HEK293 (cell line): Measurements from ENCODE around the gene PRSS33.

Experiments used
- CTCF ChIA-PET: fragments of 350-600 bp; formaldehyde crosslinking; extraction: SDS; loops from one replicate; lab custom pipeline; 2021; ENCODE audit warnings: antibody characterized with exemption; lab: Yijun Ruan, JAX
- POLR2A ChIA-PET: fragments of 300-600 bp; formaldehyde crosslinking; extraction: SDS; loops from one replicate; lab custom pipeline; 2020; ENCODE audit warnings: antibody characterized with exemption, inconsistent platforms; lab: Yijun Ruan, JAX
- H3K27ac ChIP-seq: fragments of 200-500 bp; sonication (Bioruptor generic); 2 replicates; pipeline ENCODE4 v1.5.1; 2014; ENCODE audit warnings: low read depth, low read length, control low read depth, inconsistent platforms; ENCODE audit errors: extremely low read depth
- H3K36me3 ChIP-seq, 2 experiments: fragments of 200-500 bp in 1 of 2; sonication (Bioruptor generic) in 1 of 2; 1 replicate in 1 of 2; 2 replicates in 1 of 2; pipeline ENCODE4 v1.5.1; 2014 to 2017; ENCODE audit warnings: inconsistent platforms in 2 of 2, low read length in 2 of 2; ENCODE audit not compliant: control insufficient read depth in 2 of 2, insufficient read depth in 1 of 2
- H3K4me1 ChIP-seq: fragments of 200-500 bp; sonication (Bioruptor generic); 2 replicates; pipeline ENCODE4 v1.5.1; 2014; ENCODE audit warnings: mild to moderate bottlenecking, low read length, inconsistent platforms; ENCODE audit not compliant: control insufficient read depth, insufficient read depth
- H3K4me3 ChIP-seq: 2 replicates; pipeline ENCODE4 v1.5.1; 2011; ENCODE audit warnings: low read depth, mild to moderate bottlenecking, control low read depth, low read length, moderate library complexity
- H3K9me3 ChIP-seq: fragments of 200-500 bp; sonication (Bioruptor generic); 2 replicates; pipeline ENCODE4 v1.5.1; 2014; ENCODE audit warnings: low read depth, low read length, inconsistent platforms; ENCODE audit not compliant: control insufficient read depth, insufficient read depth
- GLIS1 ChIP-seq: fragments of 450-650 bp; formaldehyde crosslinking; IDR thresholded peaks from 2 replicates; pipeline ENCODE4 v1.5.1; 2016; ENCODE audit warnings: missing biosample characterization, missing genetic modification characterization
- HIC1 ChIP-seq: fragments of 450-650 bp; formaldehyde crosslinking; IDR thresholded peaks from 2 replicates; pipeline ENCODE4 v1.5.1; 2016; ENCODE audit warnings: missing biosample characterization, missing genetic modification characterization
- KLF1 ChIP-seq: fragments of 450-650 bp; formaldehyde crosslinking; IDR thresholded peaks from 2 replicates; pipeline ENCODE4 v1.5.1; 2016; ENCODE audit warnings: missing biosample characterization, missing genetic modification characterization
- OVOL3 ChIP-seq: fragments of 450-650 bp; formaldehyde crosslinking; IDR thresholded peaks from 2 replicates; pipeline ENCODE4 v1.5.1; 2016; ENCODE audit warnings: missing biosample characterization, missing genetic modification characterization
- PATZ1 ChIP-seq: fragments of 450-650 bp; formaldehyde crosslinking; IDR thresholded peaks from 2 replicates; pipeline ENCODE4 v1.5.1; 2016; ENCODE audit warnings: missing biosample characterization, missing genetic modification characterization
- PRDM4 ChIP-seq: fragments of 450-650 bp; formaldehyde crosslinking; IDR thresholded peaks from 2 replicates; pipeline ENCODE4 v1.5.1; 2017; ENCODE audit warnings: missing biosample characterization, missing genetic modification characterization
- REPIN1 ChIP-seq: fragments of 450-650 bp; formaldehyde crosslinking; IDR thresholded peaks from 2 replicates; pipeline ENCODE4 v1.5.1; 2017; ENCODE audit warnings: missing biosample characterization, missing genetic modification characterization, low read depth
- TRIM28 ChIP-seq: IDR thresholded peaks from 2 replicates; pipeline ENCODE4 v1.6.1; 2011; ENCODE audit warnings: low read length, control low read depth, borderline replicate concordance
- ZBTB17 ChIP-seq: fragments of 450-650 bp; formaldehyde crosslinking; IDR thresholded peaks from 2 replicates; pipeline ENCODE4 v1.5.1; 2016; ENCODE audit warnings: missing biosample characterization, missing genetic modification characterization
- ZEB2 ChIP-seq: fragments of 450-650 bp; formaldehyde crosslinking; IDR thresholded peaks from 2 replicates; pipeline ENCODE4 v1.5.1; 2016; ENCODE audit warnings: missing biosample characterization, missing genetic modification characterization
- ZNF112 ChIP-seq: fragments of 450-650 bp; formaldehyde crosslinking; IDR thresholded peaks from 2 replicates; pipeline ENCODE4 v1.5.0; 2017; ENCODE audit warnings: missing biosample characterization, missing genetic modification characterization
- ZNF157 ChIP-seq: fragments of 450-650 bp; formaldehyde crosslinking; IDR thresholded peaks from 2 replicates; pipeline ENCODE4 v1.5.1; 2016; ENCODE audit warnings: missing biosample characterization, missing genetic modification characterization
- ZNF169 ChIP-seq: fragments of 450-650 bp; formaldehyde crosslinking; IDR thresholded peaks from 2 replicates; pipeline ENCODE4 v1.5.1; 2016; ENCODE audit warnings: missing biosample characterization, missing genetic modification characterization
- ZNF174 ChIP-seq: fragments of 450-650 bp; formaldehyde crosslinking; IDR thresholded peaks from 2 replicates; pipeline ENCODE4 v1.5.0; 2017; ENCODE audit warnings: missing biosample characterization, mild to moderate bottlenecking, missing genetic modification characterization
- ZNF24 ChIP-seq: fragments of 450-650 bp; formaldehyde crosslinking; IDR thresholded peaks from 2 replicates; pipeline ENCODE4 v1.5.1; 2016; ENCODE audit warnings: missing biosample characterization, missing genetic modification characterization
- ZNF248 ChIP-seq: fragments of 450-650 bp; formaldehyde crosslinking; IDR thresholded peaks from 2 replicates; pipeline ENCODE4 v1.5.1; 2017; ENCODE audit warnings: missing biosample characterization, missing genetic modification characterization
- ZNF274 ChIP-seq, 2 experiments: fragments of 200-500 bp in 1 of 2; fragments of 450-650 bp in 1 of 2; sonication (Bioruptor generic) in 1 of 2; formaldehyde crosslinking in 1 of 2; IDR thresholded peaks; 2 replicates each; pipeline versions ENCODE4 v1.5.1 to v1.6.1; 2014 to 2016; ENCODE audit warnings: borderline replicate concordance in 1 of 2, inconsistent platforms in 1 of 2, low read length in 1 of 2, missing biosample characterization in 1 of 2, missing genetic modification characterization in 1 of 2
- ZNF362 ChIP-seq: fragments of 450-650 bp; formaldehyde crosslinking; IDR thresholded peaks from 2 replicates; pipeline ENCODE4 v1.5.1; 2016; ENCODE audit warnings: missing biosample characterization, missing genetic modification characterization
- ZNF398 ChIP-seq: fragments of 450-650 bp; formaldehyde crosslinking; IDR thresholded peaks from 2 replicates; pipeline ENCODE4 v1.5.1; 2017; ENCODE audit warnings: missing biosample characterization, missing genetic modification characterization
- ZNF501 ChIP-seq: fragments of 450-650 bp; formaldehyde crosslinking; IDR thresholded peaks from 2 replicates; pipeline ENCODE4 v1.5.1; 2016; ENCODE audit warnings: missing biosample characterization, missing genetic modification characterization
- ZNF571 ChIP-seq: fragments of 450-650 bp; formaldehyde crosslinking; IDR thresholded peaks from 2 replicates; pipeline ENCODE4 v1.5.0; 2017; ENCODE audit warnings: missing biosample characterization, missing genetic modification characterization
- ZNF600 ChIP-seq: fragments of 450-650 bp; formaldehyde crosslinking; IDR thresholded peaks from 2 replicates; pipeline ENCODE4 v1.5.1; 2016; ENCODE audit warnings: missing biosample characterization, missing genetic modification characterization
- ZNF654 ChIP-seq: fragments of 450-650 bp; formaldehyde crosslinking; IDR thresholded peaks from 2 replicates; pipeline ENCODE4 v1.5.1; 2016; ENCODE audit warnings: low read depth, missing biosample characterization, missing genetic modification characterization
- ZNF658 ChIP-seq: fragments of 450-650 bp; formaldehyde crosslinking; IDR thresholded peaks from 2 replicates; pipeline ENCODE4; 2016; ENCODE audit warnings: missing biosample characterization, missing genetic modification characterization
- ZNF660 ChIP-seq: fragments of 450-650 bp; IDR thresholded peaks from 2 replicates; pipeline ENCODE4 v1.5.1; 2018; ENCODE audit warnings: missing biosample characterization, mild to moderate bottlenecking, missing genetic modification characterization
- ZNF664 ChIP-seq: fragments of 450-650 bp; formaldehyde crosslinking; IDR thresholded peaks from 2 replicates; pipeline ENCODE4 v1.5.1; 2016; ENCODE audit warnings: missing biosample characterization, missing genetic modification characterization
- ZNF670 ChIP-seq: fragments of 450-650 bp; formaldehyde crosslinking; IDR thresholded peaks from 2 replicates; pipeline ENCODE4 v1.5.1; 2016; ENCODE audit warnings: missing biosample characterization, missing genetic modification characterization, low read depth
- ZNF747 ChIP-seq: fragments of 450-650 bp; formaldehyde crosslinking; IDR thresholded peaks from 2 replicates; pipeline ENCODE4 v1.5.1; 2016; ENCODE audit warnings: missing biosample characterization, missing genetic modification characterization
- ZNF792 ChIP-seq: fragments of 450-650 bp; formaldehyde crosslinking; IDR thresholded peaks from 2 replicates; pipeline ENCODE4 v1.5.1; 2016; ENCODE audit warnings: missing biosample characterization, missing genetic modification characterization

Gene PRSS33

GRCh38 chr16:2786061-2786825 lies 1.1 kb downstream of the PRSS33 start:
- TF ChIP-seq ZNF274 (IDR thresholded peaks at IDR 0.05; ENCODE audit: low read length) (no peak), ZNF274 (tag by site-specific recombination; IDR thresholded peaks at IDR 0.05; ENCODE audit: borderline replicate concordance) (no peak), HIC1 (tag by site-specific recombination) (peak; percentile 62; the same call in 1 of the 2 replicates), ZNF670 (tag by site-specific recombination) (no peak), ZNF174 (no peak), REPIN1 (tag by site-specific recombination) (no peak), PATZ1 (tag by site-specific recombination) (peak; percentile 62; the same call in 1 of the 2 replicates), ZNF501 (tag by site-specific recombination) (no peak), ZNF398 (0 out of 2 replicates have a peak, but pooled peaks have one; percentile 34), ZEB2 (tag by site-specific recombination) (0 out of 2 replicates have a peak, but pooled peaks have one; percentile 25), ZNF248 (no peak), ZNF654 (tag by site-specific recombination) (no peak), ZNF157 (no peak), ZNF658 (no peak), ZNF571 (no peak), KLF1 (0 out of 2 replicates have a peak, but pooled peaks have one; percentile 11), OVOL3 (tag by site-specific recombination) (no peak), ZNF169 (no peak), PRDM4 (tag by site-specific recombination) (no peak), ZNF24 (tag by site-specific recombination) (no peak), ZNF747 (tag by site-specific recombination) (no peak), TRIM28 (no peak), ZNF112 (no peak), ZNF792 (tag by site-specific recombination) (no peak), ZBTB17 (tag by site-specific recombination) (0 out of 2 replicates have a peak, but pooled peaks have one; percentile 26), ZNF664 (tag by site-specific recombination) (peak; percentile 90; the same call in 1 of the 2 replicates), ZNF660 (no peak), ZNF362 (tag by site-specific recombination) (no peak), GLIS1 (peak; percentile 27), ZNF600 (tag by site-specific recombination) (peak; percentile 48; the same call in 1 of the 2 replicates)
- no peak overlapping the region for H3K27ac ChIP-seq
- POLR2A ChIA-PET, result no interaction called here

More at GRCh38 chr16:2786061-2786825, 1.1 kb downstream of the PRSS33 start:
- no peaks in the 10 kb centered on the region for H3K4me1 ChIP-seq
- no peaks in the 10 kb centered on the region for H3K36me3 ChIP-seq
- no peaks in the 10 kb centered on the region for H3K9me3 ChIP-seq
- CTCF ChIA-PET, result no interaction called here
- no peak overlapping the region for H3K4me3 ChIP-seq
